Glomerular endothelial cell (primary cell): ENCODE data around the gene RTL10. TPM values are rescaled to one million over a fixed set of nuclear protein-coding genes. Genes with fewer than 3 reads are reported as not detected.

ENCODE experiments used
- DNase-seq: peaks from one replicate; pipeline ENCODE4 v3.0.0-alpha.2; 2011; ENCODE audit warnings: low read depth, low spot score; ENCODE audit errors: extremely low read depth
- total RNA-seq: library from RNA; depleted of rRNA; stranded (reverse); fragments of >200 nt; gene quantifications from 2 replicates; pipeline ENCODE4 v1.2.3, GENCODE V29; 2015

Gene RTL10
- total RNA-seq, 1 donor from 2014 or later, result 65.5 TPM

- DNase-seq, result no peak
These were observed 23.1 kb upstream of the RTL10 start for GRCh38 chr22:19877626-19878339.

GRCh38 chr22:19876941-19877625, 22.4 kb upstream of the RTL10 start:
- DNase-seq, result no peak

- DNase-seq, result no peak
These were observed 21.8 kb upstream of the RTL10 start for GRCh38 chr22:19876314-19876940.

GRCh38 chr22:19875531-19876313, 21.0 kb upstream of the RTL10 start:
- DNase-seq, result no peak

GRCh38 chr22:19875061-19875530, 20.4 kb upstream of the RTL10 start:
- DNase-seq, result no peak

GRCh38 chr22:19874307-19875060, 19.8 kb upstream of the RTL10 start:
- no peak for DNase-seq

GRCh38 chr22:19873960-19874306, 19.3 kb upstream of the RTL10 start:
- DNase-seq, result no peak

GRCh38 chr22:19873138-19873959, 18.7 kb upstream of the RTL10 start:
- DNase-seq, result no peak

- no peak for DNase-seq
These were observed 18.1 kb upstream of the RTL10 start for GRCh38 chr22:19872779-19873137.

- no peak for DNase-seq
These were observed 17.4 kb upstream of the RTL10 start for GRCh38 chr22:19871845-19872778.

GRCh38 chr22:19871023-19871844, 16.6 kb upstream of the RTL10 start:
- DNase-seq, result no peak

- no peak for DNase-seq
These were observed 15.7 kb upstream of the RTL10 start for GRCh38 chr22:19870153-19871022.

GRCh38 chr22:19869497-19870152, 15.0 kb upstream of the RTL10 start:
- DNase-seq, result no peak

- no peak for DNase-seq
These were observed 14.2 kb upstream of the RTL10 start for GRCh38 chr22:19868773-19869471.

GRCh38 chr22:19868333-19868732, 13.7 kb upstream of the RTL10 start:
- no peak for DNase-seq

GRCh38 chr22:19867617-19868016, 12.9 kb upstream of the RTL10 start:
- DNase-seq, result no peak
